Tibial nerve (tissue), 4 donors: ENCODE measurements around the gene NT5E. TPM values are rescaled to one million over a fixed set of nuclear protein-coding genes. Genes with fewer than 3 reads are reported as not detected.

ENCODE experiments used
- DNase-seq, 2 donors: peaks; one replicate each; pipeline ENCODE4 v3.0.0-alpha.2; 2019; ENCODE audit warnings: low spot score in 2 of 2
- H3K27ac ChIP-seq, 4 donors: fragments of 200-600 bp; sonication (generic) in 3 of 4; one replicate each; pipeline ENCODE4 v1.5.1; 2017 to 2019; ENCODE audit warnings: mild to moderate bottlenecking in 1 of 4
- H3K27me3 ChIP-seq, 2 donors: fragments of 200-600 bp; sonication (generic) in 1 of 2; one replicate each; pipeline versions ENCODE4 v1.5.1 to v1.6.0; 2017 to 2019
- H3K36me3 ChIP-seq, 3 donors: fragments of 200-600 bp; sonication (generic); one replicate each; pipeline ENCODE4 v1.5.1; 2018 to 2019
- H3K4me1 ChIP-seq, 4 donors: fragments of 200-600 bp; sonication (generic) in 3 of 4; one replicate each; pipeline ENCODE4 v1.5.1; 2017 to 2019
- H3K4me3 ChIP-seq, 4 donors: fragments of 200-600 bp; sonication (generic) in 3 of 4; one replicate each; pipeline ENCODE4 v1.5.1; 2017 to 2019; ENCODE audit warnings: mild to moderate bottlenecking in 1 of 4, moderate library complexity in 1 of 4
- H3K9me3 ChIP-seq, 4 donors: fragments of 200-600 bp; sonication (generic) in 3 of 4; one replicate each; pipeline ENCODE4 v1.5.1; 2017 to 2019
- CTCF ChIP-seq, 5 experiments: fragments of 200-600 bp in 3 of 5; fragments of 450-650 bp in 2 of 5; sonication (generic) in 3 of 5; IDR thresholded peaks; one replicate each; pipeline ENCODE4 v1.5.1; 2016 to 2019; ENCODE audit warnings: antibody characterized with exemption in 5 of 5, mild to moderate bottlenecking in 3 of 5, moderate library complexity in 2 of 5
- EP300 ChIP-seq, 2 donors: sonication (generic); formaldehyde crosslinking; IDR thresholded peaks; one replicate each; pipeline ENCODE4 v1.6.1; 2017; ENCODE audit warnings: antibody characterized with exemption in 2 of 2, mild to moderate bottlenecking in 1 of 2
- POLR2A ChIP-seq, 2 donors: fragments of 450-650 bp; IDR thresholded peaks; one replicate each; pipeline ENCODE4 v1.6.1; 2017; ENCODE audit warnings: antibody characterized with exemption in 2 of 2, mild to moderate bottlenecking in 2 of 2, moderate library complexity in 2 of 2
- WGBS, 2 donors: methylation state at CpG; one replicate each; pipeline ENCODE4 v1.1.5; 2018; 5-methylcytosine and 5-hydroxymethylcytosine counted together
- total RNA-seq, 4 donors: library from RNA; depleted of rRNA; stranded (reverse); fragments of >200 nt; gene quantifications; one replicate each; pipeline ENCODE4 v1.1.0, GENCODE V29; 2016

The NT5E gene
- total RNA-seq, 4 donors from 2014 or later = 23.1 to 32.2 (median 28.6) TPM

DNA sequence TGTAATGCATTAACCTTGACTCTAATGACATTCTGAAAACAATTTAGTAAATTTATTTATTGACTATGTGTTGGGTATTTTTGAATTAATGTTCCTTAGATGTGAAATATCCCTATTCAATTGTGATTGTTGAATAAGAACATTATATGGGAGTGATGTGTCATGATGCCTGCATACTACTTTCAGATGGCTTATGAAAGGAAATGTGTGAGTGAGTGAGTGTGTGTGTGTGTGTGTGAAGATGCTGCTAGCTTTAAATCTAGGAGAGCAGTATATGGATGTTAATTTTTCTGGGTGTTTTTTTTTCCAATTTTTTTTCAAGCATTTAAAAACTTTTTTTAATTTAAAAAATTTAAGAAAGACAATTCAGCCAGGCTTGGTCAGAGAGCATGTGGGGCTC, 32.5 kb upstream of the NT5E start:
- DNase-seq = no peak
- H3K27me3 ChIP-seq = no peaks in the 10 kb centered on the region
- no peak overlapping the region for H3K27ac ChIP-seq
- no peak overlapping the region for H3K4me3 ChIP-seq
- TF ChIP-seq EP300 (IDR thresholded peaks at IDR 0.05) = no peak
- no peak for TF ChIP-seq CTCF (IDR thresholded peaks at IDR 0.05)
- no peak for TF ChIP-seq POLR2A (IDR thresholded peaks at IDR 0.05)
- H3K9me3 ChIP-seq = no peaks in the 10 kb centered on the region
- no peaks in the 10 kb centered on the region for H3K36me3 ChIP-seq
- peaks cover 0 to 24% (median 0%) of the 10 kb centered on the region in 4 donors for H3K4me1 ChIP-seq

DNA sequence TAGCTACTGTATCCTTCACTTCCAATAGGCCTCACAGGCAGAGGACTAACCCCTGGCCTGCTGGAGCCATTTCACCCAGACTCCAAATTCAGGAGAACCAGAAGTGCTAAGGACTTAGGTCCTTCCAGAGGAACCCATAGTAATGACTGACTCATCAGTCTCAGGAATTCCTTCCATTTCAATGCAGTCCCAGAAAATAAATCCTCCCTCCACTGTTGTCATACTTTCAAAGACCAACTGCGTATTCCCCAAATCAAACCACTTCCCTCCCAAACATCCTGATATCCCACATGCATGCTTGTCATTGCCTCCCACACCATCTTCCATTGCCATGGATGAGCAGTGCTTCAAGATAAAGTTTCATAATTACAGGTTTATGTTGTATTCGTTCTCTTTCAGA, 31.8 kb upstream of the NT5E start:
- Histone ChIP-seq H3K27ac (no peak overlapping the region), H3K36me3 (no peaks in the 10 kb centered on the region), H3K4me1 (peaks cover 0 to 24% (median 0%) of the 10 kb centered on the region in 4 donors), H3K4me3 (no peak overlapping the region), H3K27me3 (no peaks in the 10 kb centered on the region), H3K9me3 (no peaks in the 10 kb centered on the region)
- no peak for DNase-seq
- no peak for TF ChIP-seq POLR2A (IDR thresholded peaks at IDR 0.05)
- no peak for TF ChIP-seq CTCF (IDR thresholded peaks at IDR 0.05)
- TF ChIP-seq EP300 (IDR thresholded peaks at IDR 0.05) = no peak
- 80 to 87% methylated on average over 2 of the region's 2 CpGs for WGBS, 2 donors

GRCh38 chr6:85419046-85419759, 30.7 kb upstream of the NT5E start:
- TF ChIP-seq POLR2A (IDR thresholded peaks at IDR 0.05) (no peak), CTCF (IDR thresholded peaks at IDR 0.05) (no peak), EP300 (IDR thresholded peaks at IDR 0.05) (no peak)
- Histone ChIP-seq H3K9me3 (no peaks in the 10 kb centered on the region), H3K36me3 (no peaks in the 10 kb centered on the region), H3K4me1 (peaks cover 0 to 24% (median 0%) of the 10 kb centered on the region in 4 donors), H3K4me3 (no peak overlapping the region), H3K27ac (peak overlapping the region in 2 of 4 donors; percentile 42 to 46), H3K27me3 (no peaks in the 10 kb centered on the region)
- no peak for DNase-seq
- 31 to 39% methylated on average over 2 of the region's 2 CpGs for WGBS, 2 donors

GRCh38 chr6:85420551-85420950, 29.3 kb upstream of the NT5E start:
- TF ChIP-seq POLR2A (IDR thresholded peaks at IDR 0.05) = no peak
- TF ChIP-seq EP300 (IDR thresholded peaks at IDR 0.05) = no peak
- no peak for TF ChIP-seq CTCF (IDR thresholded peaks at IDR 0.05)
- Histone ChIP-seq H3K27ac (no peak overlapping the region), H3K4me3 (no peak overlapping the region), H3K4me1 (peaks cover 0 to 24% (median 0%) of the 10 kb centered on the region in 4 donors), H3K9me3 (peaks cover 0 to 6% (median 3%) of the 10 kb centered on the region in 4 donors), H3K27me3 (no peaks in the 10 kb centered on the region), H3K36me3 (no peaks in the 10 kb centered on the region)
- 61 to 62% methylated on average over 1 of the region's 1 CpG for WGBS, 2 donors
- no peak for DNase-seq

DNA sequence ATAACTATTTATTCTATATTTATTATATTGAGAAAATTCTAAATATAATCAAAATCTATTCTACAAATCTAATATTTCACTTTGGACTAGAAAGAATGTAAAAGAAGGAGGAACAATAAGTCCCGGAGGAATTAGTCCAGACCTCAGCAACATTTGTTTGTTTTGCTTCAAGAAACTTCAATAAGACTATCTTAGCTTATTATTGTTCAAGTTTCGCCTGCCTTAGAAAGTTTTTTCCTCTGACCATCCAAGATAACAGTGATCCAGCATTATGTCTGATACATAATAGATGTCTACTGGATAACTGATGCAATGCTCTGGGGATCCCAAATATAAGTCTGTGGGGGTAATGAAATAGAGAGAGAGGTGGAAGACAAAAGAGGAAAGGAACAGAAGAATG, 28.7 kb upstream of the NT5E start:
- H3K4me3 ChIP-seq = no peak overlapping the region
- no peaks in the 10 kb centered on the region for H3K36me3 ChIP-seq
- DNase-seq = no peak
- TF ChIP-seq CTCF (IDR thresholded peaks at IDR 0.05) (no peak), EP300 (IDR thresholded peaks at IDR 0.05) (no peak), POLR2A (IDR thresholded peaks at IDR 0.05) (no peak)
- H3K27ac ChIP-seq = no peak overlapping the region
- H3K4me1 ChIP-seq = peaks cover 0 to 24% (median 0%) of the 10 kb centered on the region in 4 donors
- no peaks in the 10 kb centered on the region for H3K27me3 ChIP-seq
- H3K9me3 ChIP-seq = peaks cover 0 to 12% (median 6%) of the 10 kb centered on the region in 4 donors
- WGBS, 2 donors = 62% methylated on average over 2 of the region's 2 CpGs
